GM19238 (cell line): ENCODE results near the gene RGS12.

Source experiments
- DNase-seq: peaks from one replicate; pipeline ENCODE4 v3.0.0; 2011; ENCODE audit warnings: low spot score; ENCODE audit not compliant: insufficient read length

Gene RGS12

GRCh38 chr4:3311095-3311372 is 18.2 kb downstream of the RGS12 start:
- no peak for DNase-seq

- no peak for DNase-seq
Measured at GRCh38 chr4:3311489-3312171, 18.8 kb downstream of the RGS12 start.

GRCh38 chr4:3312362-3312761 is 19.5 kb downstream of the RGS12 start:
- DNase-seq, result no peak

- DNase-seq, result no peak
Measured at GRCh38 chr4:3313139-3313538, 20.3 kb downstream of the RGS12 start.

- no peak for DNase-seq
Measured at GRCh38 chr4:3313556-3314228, 20.9 kb downstream of the RGS12 start.

- DNase-seq, result no peak
Measured at GRCh38 chr4:3314706-3315260, 22.0 kb downstream of the RGS12 start.

- no peak for DNase-seq
Measured at GRCh38 chr4:3315566-3315965, 22.7 kb downstream of the RGS12 start.

- no peak for DNase-seq
Measured at GRCh38 chr4:3316146-3316545, 23.3 kb downstream of the RGS12 start.

- no peak for DNase-seq
Measured at GRCh38 chr4:3317011-3317655, 24.3 kb downstream of the RGS12 start.

- no peak for DNase-seq
Measured at GRCh38 chr4:3317656-3318211, 24.9 kb downstream of the RGS12 start.

GRCh38 chr4:3318561-3319021 is 25.8 kb downstream of the RGS12 start:
- no peak for DNase-seq

GRCh38 chr4:3320361-3321023 is 27.7 kb downstream of the RGS12 start:
- DNase-seq, result no peak

GRCh38 chr4:3321295-3321889 is 28.6 kb downstream of the RGS12 start:
- DNase-seq, result no peak

- DNase-seq, result no peak
Measured at GRCh38 chr4:3322059-3322550, 29.3 kb downstream of the RGS12 start.

GRCh38 chr4:3323071-3323481 is 30.3 kb downstream of the RGS12 start:
- DNase-seq, result no peak

- DNase-seq, result no peak
Measured at GRCh38 chr4:3324093-3324815, 31.4 kb downstream of the RGS12 start.

GRCh38 chr4:3328814-3329663 is 36.2 kb downstream of the RGS12 start:
- no peak for DNase-seq

GRCh38 chr4:3329887-3330286 is 37.1 kb downstream of the RGS12 start:
- DNase-seq, result no peak

- no peak for DNase-seq
Measured at GRCh38 chr4:3330707-3331106, 37.9 kb downstream of the RGS12 start.
